SH-SY5Y (cell line): ENCODE data around the gene NIPSNAP3A.

Source experiments
- GATA2 ChIP-seq: IDR thresholded peaks from 2 replicates; pipeline ENCODE4 v1.6.1; 2011; ENCODE audit warnings: mild to moderate bottlenecking, low read depth, low read length
- GATA3 ChIP-seq: IDR thresholded peaks from 2 replicates; pipeline ENCODE4 v1.6.1; 2011; ENCODE audit warnings: low read depth, mild to moderate bottlenecking, low read length, moderate library complexity

DNA sequence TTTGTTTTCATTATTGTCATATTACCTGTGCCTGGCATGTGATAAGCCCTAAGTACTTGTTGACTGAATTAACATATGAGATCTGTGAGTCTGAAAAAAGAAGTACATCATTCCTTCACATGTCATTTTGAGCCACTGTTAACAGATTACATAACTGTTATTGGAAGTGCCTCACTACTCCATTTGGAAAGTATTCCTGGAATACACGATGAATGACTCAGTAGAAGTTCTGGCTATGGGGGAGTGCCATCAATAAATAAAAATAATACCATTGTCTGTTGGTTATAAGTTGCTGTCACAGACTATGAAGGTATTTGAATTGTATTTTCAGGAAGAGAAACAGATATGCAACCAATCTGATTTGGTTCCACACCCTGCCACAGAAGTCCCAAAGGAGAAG, 29.3 kb downstream of the NIPSNAP3A start:
- TF ChIP-seq GATA3 (no peak), GATA2 (no peak)
